T-helper 2 cell treated with Interferon-gamma antibody and Interleukin-4, amounts not matched to agents 5 μg/mL and 100 μg/mL, for 36 hours (primary cell): ENCODE data around the gene RELB.
"Not testable (repeated sequence)": the region's sequence is repeated elsewhere in the genome, so short reads cannot be mapped to it uniquely, and the experiment has no call there.

ENCODE experiments used
- DNase-seq: peaks from one replicate; pipeline ENCODE4 v3.0.0; 2021; ENCODE audit warnings: low spot score
- H3K27ac Mint-ChIP-seq: one replicate; pipeline ENCODE4 v1.8.0; 2021; ENCODE audit warnings: mild to moderate bottlenecking, mixed read lengths
- H3K27me3 Mint-ChIP-seq: one replicate; pipeline ENCODE4 v1.8.0; 2021; ENCODE audit warnings: low read depth, mixed read lengths
- H3K36me3 Mint-ChIP-seq: one replicate; pipeline ENCODE4 v1.8.0; 2021; ENCODE audit warnings: low read depth, mixed read lengths
- H3K4me1 Mint-ChIP-seq: one replicate; pipeline ENCODE4 v1.8.0; 2021; ENCODE audit warnings: low read depth, mixed read lengths
- H3K4me3 Mint-ChIP-seq: one replicate; pipeline ENCODE4 v1.8.0; 2022; ENCODE audit warnings: mild to moderate bottlenecking, moderate library complexity, mixed read lengths
- H3K9me3 Mint-ChIP-seq: one replicate; pipeline ENCODE4 v1.8.0; 2021; ENCODE audit warnings: mixed read lengths

RELB gene

GRCh38 chr19:44993926-44994537, 7.2 kb upstream of the RELB start:
- Mint-ChIP-seq H3K27me3 (no peaks in the 10 kb centered on the region), H3K27ac (no peak overlapping the region), H3K4me1 (no peaks in the 10 kb centered on the region), H3K36me3 (peaks cover 8% of the 10 kb centered on the region), H3K9me3 (no peaks in the 10 kb centered on the region), H3K4me3 (no peak overlapping the region)
- DNase-seq, result no peak

GRCh38 chr19:44998025-44998424, 3.2 kb upstream of the RELB start:
- Mint-ChIP-seq H3K9me3 (no peaks in the 10 kb centered on the region), H3K4me3 (no peak overlapping the region), H3K27ac (peak overlapping the region; percentile 37), H3K27me3 (peaks cover 2% of the 10 kb centered on the region), H3K36me3 (peaks cover 5% of the 10 kb centered on the region), H3K4me1 (peaks cover 2% of the 10 kb centered on the region)
- DNase-seq, result no peak

GRCh38 chr19:44999131-44999925, 1.9 kb upstream of the RELB start:
- not testable (repeated sequence) for H3K4me1 Mint-ChIP-seq, H3K27me3 Mint-ChIP-seq, H3K36me3 Mint-ChIP-seq, H3K4me3 Mint-ChIP-seq, DNase-seq, H3K9me3 Mint-ChIP-seq
- peak overlapping the region; percentile 74 for H3K27ac Mint-ChIP-seq

- not testable (repeated sequence) for H3K4me1 Mint-ChIP-seq, H3K27me3 Mint-ChIP-seq, DNase-seq, H3K36me3 Mint-ChIP-seq, H3K9me3 Mint-ChIP-seq
- peak overlapping the region; percentile 46 for H3K4me3 Mint-ChIP-seq
- peak overlapping the region; percentile 76 for H3K27ac Mint-ChIP-seq
Observed at GRCh38 chr19:45000665-45001064, 599 bp upstream of the RELB start.

GRCh38 chr19:45003485-45003884, 2.2 kb downstream of the RELB start:
- no peak for DNase-seq
- Mint-ChIP-seq H3K9me3 (no peaks in the 10 kb centered on the region), H3K4me1 (peaks cover 4% of the 10 kb centered on the region), H3K27ac (no peak overlapping the region), H3K36me3 (peaks cover 16% of the 10 kb centered on the region), H3K27me3 (peaks cover 2% of the 10 kb centered on the region), H3K4me3 (peak overlapping the region; percentile 21)

- H3K27ac Mint-ChIP-seq, result no peak overlapping the region
- peaks cover 21% of the 10 kb centered on the region for H3K36me3 Mint-ChIP-seq
- DNase-seq, result no peak
- H3K4me1 Mint-ChIP-seq, result peaks cover 4% of the 10 kb centered on the region
- H3K9me3 Mint-ChIP-seq, result no peaks in the 10 kb centered on the region
- no peak overlapping the region for H3K4me3 Mint-ChIP-seq
- peaks cover 2% of the 10 kb centered on the region for H3K27me3 Mint-ChIP-seq
Observed at GRCh38 chr19:45005787-45006186, 4.5 kb downstream of the RELB start.

GRCh38 chr19:45008552-45008951, 7.3 kb downstream of the RELB start:
- Mint-ChIP-seq H3K4me1 (peaks cover 2% of the 10 kb centered on the region), H3K9me3 (no peaks in the 10 kb centered on the region), H3K36me3 (peaks cover 19% of the 10 kb centered on the region), H3K27ac (no peak overlapping the region), H3K4me3 (no peak overlapping the region), H3K27me3 (no peaks in the 10 kb centered on the region)
- DNase-seq, result no peak

- Mint-ChIP-seq H3K4me1 (peaks cover 2% of the 10 kb centered on the region), H3K4me3 (no peak overlapping the region), H3K36me3 (peaks cover 20% of the 10 kb centered on the region), H3K9me3 (no peaks in the 10 kb centered on the region), H3K27me3 (no peaks in the 10 kb centered on the region), H3K27ac (no peak overlapping the region)
- DNase-seq, result no peak
Observed at GRCh38 chr19:45009625-45010255, 8.5 kb downstream of the RELB start.

GRCh38 chr19:45010306-45010705, 9.0 kb downstream of the RELB start:
- Mint-ChIP-seq H3K4me3 (no peak overlapping the region), H3K27me3 (no peaks in the 10 kb centered on the region), H3K4me1 (peaks cover 2% of the 10 kb centered on the region), H3K9me3 (no peaks in the 10 kb centered on the region), H3K36me3 (peaks cover 20% of the 10 kb centered on the region), H3K27ac (no peak overlapping the region)
- no peak for DNase-seq

GRCh38 chr19:45011959-45012358, 10.7 kb downstream of the RELB start:
- Mint-ChIP-seq H3K4me1 (peaks cover 3% of the 10 kb centered on the region), H3K36me3 (peaks cover 16% of the 10 kb centered on the region), H3K27ac (no peak overlapping the region), H3K9me3 (no peaks in the 10 kb centered on the region), H3K27me3 (no peaks in the 10 kb centered on the region), H3K4me3 (no peak overlapping the region)
- DNase-seq, result no peak

GRCh38 chr19:45016388-45017314, 15.4 kb downstream of the RELB start:
- peaks cover 17% of the 10 kb centered on the region for H3K36me3 Mint-ChIP-seq
- peak overlapping the region; percentile 40 for H3K4me3 Mint-ChIP-seq
- no peaks in the 10 kb centered on the region for H3K9me3 Mint-ChIP-seq
- H3K27me3 Mint-ChIP-seq, result no peaks in the 10 kb centered on the region
- peaks cover 3% of the 10 kb centered on the region for H3K4me1 Mint-ChIP-seq
- peak; percentile 39 for DNase-seq
- H3K27ac Mint-ChIP-seq, result peak overlapping the region; percentile 49

GRCh38 chr19:45019187-45019586, 17.9 kb downstream of the RELB start:
- no peak for DNase-seq
- Mint-ChIP-seq H3K9me3 (no peaks in the 10 kb centered on the region), H3K36me3 (peaks cover 15% of the 10 kb centered on the region), H3K27ac (no peak overlapping the region), H3K4me1 (peaks cover 3% of the 10 kb centered on the region), H3K4me3 (no peak overlapping the region), H3K27me3 (no peaks in the 10 kb centered on the region)

GRCh38 chr19:45020071-45020470, 18.8 kb downstream of the RELB start:
- peaks cover 3% of the 10 kb centered on the region for H3K4me1 Mint-ChIP-seq
- H3K9me3 Mint-ChIP-seq, result no peaks in the 10 kb centered on the region
- no peak overlapping the region for H3K27ac Mint-ChIP-seq
- H3K4me3 Mint-ChIP-seq, result no peak overlapping the region
- H3K36me3 Mint-ChIP-seq, result peaks cover 13% of the 10 kb centered on the region
- no peak for DNase-seq
- H3K27me3 Mint-ChIP-seq, result no peaks in the 10 kb centered on the region
